Measurements from ENCODE around the gene GFRA3.
"Not testable (repeated sequence)": the region's sequence is repeated elsewhere in the genome, so short reads cannot be mapped to it uniquely, and the experiment has no call there.

Gene GFRA3

GRCh38 chr5:138252944-138253343 is 21.5 kb downstream of the GFRA3 start:
- TF ChIP-seq EZH2phosphoT487 (IDR thresholded peaks at IDR 0.05; ENCODE audit: low read depth): no peak
- no peak for TF ChIP-seq CTCF (IDR thresholded peaks at IDR 0.05; ENCODE audit: low read depth, low read length)
- Histone ChIP-seq H3K4me2 (ENCODE audit: low read length) (no peak overlapping the region), H4K20me1 (ENCODE audit: insufficient read depth, low read length) (no peaks in the 10 kb centered on the region), H3K27me3 (ENCODE audit: low read depth, low read length) (no peaks in the 10 kb centered on the region), H2AFZ (ENCODE audit: low read depth, low read length) (no peak overlapping the region), H3K4me1 (ENCODE audit: low read length) (no peaks in the 10 kb centered on the region), H3K79me2 (ENCODE audit: low read length) (no peaks in the 10 kb centered on the region), H3K9ac (ENCODE audit: low read length) (no peak overlapping the region), H3K27ac (ENCODE audit: low read length) (no peak overlapping the region), H3K36me3 (replicated peaks; ENCODE audit: low read depth, low read length) (no peaks in the 10 kb centered on the region), H3K9me3 (ENCODE audit: insufficient read depth, low read length) (no peaks in the 10 kb centered on the region), H3K4me3 (ENCODE audit: low read length) (no peak overlapping the region)

- H3K4me1 ChIP-seq (ENCODE audit: low read length); H3K79me2 ChIP-seq (ENCODE audit: low read length); H4K20me1 ChIP-seq (ENCODE audit: insufficient read depth, low read length); H2AFZ ChIP-seq (ENCODE audit: low read depth, low read length); H3K9me3 ChIP-seq (ENCODE audit: insufficient read depth, low read length); H3K4me3 ChIP-seq (ENCODE audit: low read length); H3K4me2 ChIP-seq (ENCODE audit: low read length); H3K36me3 ChIP-seq (replicated peaks; ENCODE audit: low read depth, low read length); H3K27me3 ChIP-seq (ENCODE audit: low read depth, low read length); H3K27ac ChIP-seq (ENCODE audit: low read length); H3K9ac ChIP-seq (ENCODE audit: low read length): not testable (repeated sequence)
Observed at GRCh38 chr5:138247800-138248199, 26.6 kb downstream of the GFRA3 start.

- Histone ChIP-seq H3K9me3 (ENCODE audit: insufficient read depth, low read length) (no peaks in the 10 kb centered on the region), H3K4me2 (ENCODE audit: low read length) (no peak overlapping the region)
Observed at GRCh38 chr5:138246822-138247221, 27.6 kb downstream of the GFRA3 start.

GRCh38 chr5:138246334-138246733 is 28.1 kb downstream of the GFRA3 start:
- H3K27me3 ChIP-seq (ENCODE audit: low read depth, low read length): peaks cover 5% of the 10 kb centered on the region; the same call in 1 of the 2 replicates
- H3K27ac ChIP-seq (ENCODE audit: low read length): no peak overlapping the region
- no peaks in the 10 kb centered on the region for H3K9me3 ChIP-seq (ENCODE audit: insufficient read depth, low read length)
- no peak overlapping the region for H3K9ac ChIP-seq (ENCODE audit: low read length)
- no peak for TF ChIP-seq CTCF (IDR thresholded peaks at IDR 0.05; ENCODE audit: low read depth, low read length)
- TF ChIP-seq EZH2phosphoT487 (IDR thresholded peaks at IDR 0.05; ENCODE audit: low read depth): no peak
- H3K4me3 ChIP-seq (ENCODE audit: low read length): no peak overlapping the region
- H4K20me1 ChIP-seq (ENCODE audit: insufficient read depth, low read length): no peaks in the 10 kb centered on the region
- H3K4me2 ChIP-seq (ENCODE audit: low read length): no peak overlapping the region
- no peaks in the 10 kb centered on the region for H3K79me2 ChIP-seq (ENCODE audit: low read length)
- H3K36me3 ChIP-seq (replicated peaks; ENCODE audit: low read depth, low read length): no peaks in the 10 kb centered on the region
- H3K4me1 ChIP-seq (ENCODE audit: low read length): 0 out of 2 replicates have a peak, but pooled peaks cover under 1% of the 10 kb centered on the region
- H2AFZ ChIP-seq (ENCODE audit: low read depth, low read length): no peak overlapping the region

More at GRCh38 chr5:138246822-138247221, 27.6 kb downstream of the GFRA3 start:
- H3K27me3 ChIP-seq (ENCODE audit: low read depth, low read length): peaks cover 5% of the 10 kb centered on the region; the same call in 1 of the 2 replicates
- H3K79me2 ChIP-seq (ENCODE audit: low read length): no peaks in the 10 kb centered on the region
- TF ChIP-seq EZH2phosphoT487 (IDR thresholded peaks at IDR 0.05; ENCODE audit: low read depth) (no peak), CTCF (IDR thresholded peaks at IDR 0.05; ENCODE audit: low read depth, low read length) (no peak)
- H3K4me3 ChIP-seq (ENCODE audit: low read length): no peak overlapping the region
- H3K36me3 ChIP-seq (replicated peaks; ENCODE audit: low read depth, low read length): no peaks in the 10 kb centered on the region
- no peaks in the 10 kb centered on the region for H3K4me1 ChIP-seq (ENCODE audit: low read length)
- H3K27ac ChIP-seq (ENCODE audit: low read length): no peak overlapping the region
- no peak overlapping the region for H2AFZ ChIP-seq (ENCODE audit: low read depth, low read length)
- no peak overlapping the region for H3K9ac ChIP-seq (ENCODE audit: low read length)
- no peaks in the 10 kb centered on the region for H4K20me1 ChIP-seq (ENCODE audit: insufficient read depth, low read length)

- Histone ChIP-seq H3K4me2 (ENCODE audit: low read length) (no peak overlapping the region), H2AFZ (ENCODE audit: low read depth, low read length) (no peak overlapping the region), H3K4me1 (ENCODE audit: low read length) (peaks cover 7% of the 10 kb centered on the region), H3K9me3 (ENCODE audit: insufficient read depth, low read length) (no peaks in the 10 kb centered on the region), H3K27me3 (ENCODE audit: low read depth, low read length) (peaks cover 5% of the 10 kb centered on the region; the same call in 1 of the 2 replicates), H3K4me3 (ENCODE audit: low read length) (no peak overlapping the region), H4K20me1 (ENCODE audit: insufficient read depth, low read length) (no peaks in the 10 kb centered on the region), H3K79me2 (ENCODE audit: low read length) (no peaks in the 10 kb centered on the region), H3K27ac (ENCODE audit: low read length) (no peak overlapping the region), H3K36me3 (replicated peaks; ENCODE audit: low read depth, low read length) (no peaks in the 10 kb centered on the region), H3K9ac (ENCODE audit: low read length) (no peak overlapping the region)
- TF ChIP-seq EZH2phosphoT487 (IDR thresholded peaks at IDR 0.05; ENCODE audit: low read depth) (no peak), CTCF (IDR thresholded peaks at IDR 0.05; ENCODE audit: low read depth, low read length) (no peak)
Observed at GRCh38 chr5:138245717-138246116, 28.7 kb downstream of the GFRA3 start.

Measured in OCI-LY3 (cell line).